IMR-90 (cell line): ENCODE results near the gene AGXT. TPM values are rescaled to one million over a fixed set of nuclear protein-coding genes. Genes with fewer than 3 reads are reported as not detected.

ENCODE experiments used
- BHLHE40 ChIP-seq: fragments of 150-350 bp; IDR thresholded peaks from 2 replicates; pipeline ENCODE4 v1.6.1; 2016; ENCODE audit warnings: mild to moderate bottlenecking, low read depth, low read length
- ELK1 ChIP-seq: fragments of 150-350 bp; IDR thresholded peaks from 2 replicates; pipeline ENCODE4 v1.6.1; 2016; ENCODE audit warnings: low read depth, mild to moderate bottlenecking, low read length, moderate library complexity, borderline replicate concordance
- RCOR1 ChIP-seq: IDR thresholded peaks from 2 replicates; pipeline ENCODE4 v1.6.1; 2012; ENCODE audit warnings: mild to moderate bottlenecking, low read length, improper control_type of control experiment; ENCODE audit not compliant: insufficient replicate concordance
- RFX5 ChIP-seq: IDR thresholded peaks from 2 replicates; pipeline ENCODE4 v1.8.0; 2012; ENCODE audit warnings: low read depth, mild to moderate bottlenecking, low read length, moderate library complexity
- polyA plus RNA-seq, 3 experiments: library from polyadenylated mRNA; depleted of rRNA; stranded (reverse); fragments of >200 nt; gene quantifications; 2 replicates each; pipeline ENCODE4 v1.2.3, GENCODE V29; 2012; ENCODE audit warnings: low replicate concordance in 1 of 3
- total RNA-seq: library from RNA; depleted of rRNA; stranded (reverse); fragments of >200 nt; gene quantifications from 2 replicates; pipeline ENCODE4 v1.2.3, GENCODE V29; 2012

The AGXT gene
- total and polyA plus RNA-seq, 2 of the 4 experiments (the other 2 are of a cell fraction), result not detected

GRCh38 chr2:240918258-240919091 lies 49.9 kb downstream of the AGXT start (continued):
- TF ChIP-seq RCOR1 (no peak), BHLHE40 (no peak), ELK1 (no peak), RFX5 (no peak)
